HepG2 (cell line): Measurements from ENCODE around the gene RBM18. TPM values are rescaled to one million over a fixed set of nuclear protein-coding genes. Genes with fewer than 3 reads are reported as not detected.

ENCODE experiments used
- BORCS8-MEF2B ChIP-seq: sonication (generic); formaldehyde crosslinking; IDR thresholded peaks from 2 replicates; pipeline ENCODE4 v1.8.0; 2022; ENCODE audit warnings: mild to moderate bottlenecking, missing genetic modification reagents
- CEBPZ ChIP-seq: IDR thresholded peaks from 2 replicates; pipeline ENCODE4 v1.6.1; 2012; ENCODE audit warnings: low read length, improper control_type of control experiment
- FOXO1 ChIP-seq: sonication (generic); formaldehyde crosslinking; IDR thresholded peaks from 2 replicates; pipeline ENCODE4 v1.4.0; 2020; ENCODE audit warnings: missing genetic modification reagents
- FOXO4 ChIP-seq: sonication (generic); formaldehyde crosslinking; conservative IDR thresholded peaks from 2 replicates; pipeline ENCODE4 v1.8.1; 2023; ENCODE audit warnings: missing genetic modification reagents
- GZF1 ChIP-seq: sonication (generic); formaldehyde crosslinking; IDR thresholded peaks from 2 replicates; pipeline ENCODE4 v1.5.1; 2020; ENCODE audit warnings: mild to moderate bottlenecking, missing genetic modification reagents
- HES4 ChIP-seq: sonication (generic); formaldehyde crosslinking; IDR thresholded peaks from 2 replicates; pipeline ENCODE4 v1.9.0; 2021; ENCODE audit warnings: mild to moderate bottlenecking, missing genetic modification reagents, borderline replicate concordance
- HNF1A ChIP-seq, 2 experiments: sonication (generic) in 1 of 2; formaldehyde crosslinking in 1 of 2; IDR thresholded peaks; 2 replicates each; pipeline versions ENCODE4 v1.4.0 to v1.6.1; 2016 to 2020; ENCODE audit warnings: borderline replicate concordance in 1 of 2, low read depth in 1 of 2, mild to moderate bottlenecking in 1 of 2, missing genetic modification reagents in 1 of 2
- KLF11 ChIP-seq: IDR thresholded peaks from 2 replicates; pipeline ENCODE4 v1.6.1; 2016; ENCODE audit warnings: missing compliant biosample characterization
- USF2 ChIP-seq, 2 experiments: sonication (generic) in 1 of 2; formaldehyde crosslinking in 1 of 2; IDR thresholded peaks; 2 replicates each; pipeline versions ENCODE4 v1.5.1 to v1.6.1; 2011 to 2020; ENCODE audit warnings: borderline replicate concordance in 1 of 2, low read depth in 1 of 2, low read length in 1 of 2, mild to moderate bottlenecking in 1 of 2, missing genetic modification reagents in 1 of 2, moderate library complexity in 1 of 2
- YEATS2 ChIP-seq: sonication (generic); formaldehyde crosslinking; IDR thresholded peaks from 2 replicates; pipeline ENCODE4 v1.4.0; 2020; ENCODE audit warnings: missing genetic modification reagents, borderline replicate concordance
- ZEB1 ChIP-seq: IDR thresholded peaks from 2 replicates; pipeline ENCODE4 v1.6.1; 2012; ENCODE audit warnings: mild to moderate bottlenecking, low read depth, inconsistent platforms; ENCODE audit not compliant: insufficient replicate concordance
- ZNF639 ChIP-seq: conservative IDR thresholded peaks from 2 replicates; pipeline ENCODE4 v1.6.1; 2018; ENCODE audit warnings: missing genetic modification reagents
- ZNF768 ChIP-seq: sonication (generic); formaldehyde crosslinking; IDR thresholded peaks from 2 replicates; pipeline ENCODE4 v1.4.0; 2020; ENCODE audit warnings: missing genetic modification reagents
- ZNF777 ChIP-seq: sonication (generic); formaldehyde crosslinking; IDR thresholded peaks from 2 replicates; pipeline ENCODE4 v1.4.0; 2020; ENCODE audit warnings: missing genetic modification reagents
- ZNF780A ChIP-seq: sonication (generic); formaldehyde crosslinking; IDR thresholded peaks from 2 replicates; pipeline ENCODE4 v1.8.0; 2022; ENCODE audit warnings: mild to moderate bottlenecking, missing genetic modification reagents, moderate library complexity
- polyA plus RNA-seq, 8 experiments: library from polyadenylated mRNA; depleted of rRNA in 3 of 8; stranded (reverse) in 7 of 8; unstranded in 1 of 8; fragments of >200 nt; fragmentation: Illumina TruSeq in 4 of 8; extraction: Trizol in 4 of 8; gene quantifications; 2 replicates each; pipeline versions ENCODE4 v1.2.1 to v1.2.3, GENCODE V29; 2011 to 2016; ENCODE audit warnings: low read depth in 4 of 8, missing spikeins in 1 of 8, mixed read lengths in 1 of 8; ENCODE audit not compliant: insufficient read depth in 1 of 8
- total RNA-seq, 5 experiments: library from RNA; depleted of rRNA; stranded (reverse); fragments of >200 nt; fragmentation: Illumina TruSeq; extraction: Trizol; gene quantifications; 2 replicates each; pipeline ENCODE4 v1.2.3, GENCODE V29; 2016; ENCODE audit warnings: low read depth in 1 of 5

The RBM18 gene
- total and polyA plus RNA-seq, 2 of the 13 experiments (the other 11 are each of a cell fraction or from before 2014, with no cell fraction given) = 12.6 to 16.6 TPM

- TF ChIP-seq USF2 (IDR thresholded peaks at IDR 0.05; ENCODE audit: low read depth, low read length) (no peak), USF2 (CRISPR knock-in tag; IDR thresholded peaks at IDR 0.05; ENCODE audit: borderline replicate concordance) (no peak), GZF1 (no peak), HNF1A (IDR thresholded peaks at IDR 0.05; ENCODE audit: low read depth) (no peak), HNF1A (CRISPR knock-in tag; IDR thresholded peaks at IDR 0.05; ENCODE audit: borderline replicate concordance) (no peak), BORCS8-MEF2B (CRISPR knock-in tag) (no peak), CEBPZ (no peak), ZNF639 (CRISPR knock-in tag) (no peak), FOXO4 (CRISPR knock-in tag) (0 out of 2 replicates have a peak, but pooled peaks have one; percentile 52), ZEB1 (no peak), HES4 (CRISPR knock-in tag) (no peak), KLF11 (CRISPR knock-in tag) (no peak), YEATS2 (CRISPR knock-in tag) (peak; percentile 37; the same call in 1 of the 2 replicates), ZNF777 (CRISPR knock-in tag) (peak; percentile 90), FOXO1 (CRISPR knock-in tag) (no peak), ZNF768 (CRISPR knock-in tag) (peak; percentile 54; the same call in 1 of the 2 replicates), ZNF780A (CRISPR knock-in tag) (no peak)
These were observed 50.8 kb downstream of the RBM18 start (continued) for GRCh38 chr9:122213589-122214413.
